A673 (cell line): ENCODE results near the gene WDPCP. TPM values are rescaled to one million over a fixed set of nuclear protein-coding genes. Genes with fewer than 3 reads are reported as not detected.

Experiments
- BruUV-seq: library from RNA; stranded (reverse); fragments of 400-500 nt; replicated peaks from 2 replicates; lab custom pipeline; 2021; lab: Mats Ljungman, UMichigan
- CTCF ChIA-PET: fragments of 300-600 bp; sonication (Branson Sonifier 250); formaldehyde crosslinking; loops from one replicate; lab custom pipeline; 2022; ENCODE audit warnings: antibody characterized with exemption; lab: Charles Lee
- POLR2A ChIA-PET: fragments of 300-600 bp; sonication (Branson Sonifier 250); formaldehyde crosslinking; loops from one replicate; lab custom pipeline; 2022; ENCODE audit warnings: antibody characterized with exemption; ENCODE audit not compliant: low non-redundant PET; lab: Charles Lee
- DNase-seq: peaks from one replicate; pipeline ENCODE4 v3.0.0-alpha.2; 2015; ENCODE audit warnings: low spot score
- H3K27ac ChIP-seq: fragments of 200-600 bp; sonication (generic); 2 replicates; pipeline ENCODE4 v1.5.1; 2016; ENCODE audit warnings: mixed run types, low read depth, mild to moderate bottlenecking, mixed read lengths, antibody characterized with exemption, low read length; ENCODE audit not compliant: poor library complexity, severe bottlenecking
- H3K27me3 ChIP-seq: fragments of 200-600 bp; sonication (generic); replicated peaks from 2 replicates; pipeline ENCODE4 v1.6.1; 2017; ENCODE audit warnings: mixed run types, low read depth, mild to moderate bottlenecking, mixed read lengths, antibody characterized with exemption, low read length; ENCODE audit not compliant: insufficient read depth, poor library complexity
- H3K36me3 ChIP-seq: fragments of 200-600 bp; sonication (generic); 2 replicates; pipeline ENCODE4 v1.6.1; 2016; ENCODE audit warnings: mixed run types, mild to moderate bottlenecking, mixed read lengths, antibody characterized with exemption, low read length; ENCODE audit not compliant: insufficient read depth, poor library complexity, severe bottlenecking
- H3K4me1 ChIP-seq: fragments of 200-600 bp; sonication (generic); 2 replicates; pipeline ENCODE4 v1.6.1; 2017; ENCODE audit warnings: mixed run types, mild to moderate bottlenecking, mixed read lengths, antibody characterized with exemption, low read length; ENCODE audit not compliant: insufficient read depth, poor library complexity, severe bottlenecking
- H3K4me3 ChIP-seq: fragments of 200-600 bp; sonication (generic); 2 replicates; pipeline ENCODE4 v1.5.1; 2016; ENCODE audit warnings: low read depth, mixed run types, mild to moderate bottlenecking, mixed read lengths, low read length; ENCODE audit not compliant: poor library complexity, severe bottlenecking
- H3K9me3 ChIP-seq: fragments of 200-600 bp; sonication (generic); 2 replicates; pipeline ENCODE4 v1.6.1; 2016; ENCODE audit warnings: mixed run types, low read depth, mild to moderate bottlenecking, mixed read lengths, antibody characterized with exemption, low read length; ENCODE audit not compliant: poor library complexity, severe bottlenecking
- CTCF ChIP-seq: fragments of 300-800, 200-600 bp; sonication (generic); conservative IDR thresholded peaks from 2 replicates; pipeline ENCODE4 v1.5.1; 2017; ENCODE audit warnings: low read depth, mild to moderate bottlenecking, antibody characterized with exemption, low read length, moderate library complexity, mixed read lengths
- EZH2 ChIP-seq: fragments of 200-600 bp; sonication (generic); IDR thresholded peaks from 2 replicates; pipeline ENCODE4 v1.6.1; 2017; ENCODE audit warnings: borderline replicate concordance, low read depth, mild to moderate bottlenecking, mixed read lengths, antibody characterized with exemption, low read length; ENCODE audit not compliant: poor library complexity, severe bottlenecking
- intact Hi-C: fragments of 100-400 bp; cut with micrococcal nuclease; formaldehyde crosslinking; loops from one replicate; pipeline ENCODE4 v1.10.0; 2022; ENCODE audit not compliant: unreplicated experiment
- total RNA-seq: library from RNA; stranded (reverse); gene quantifications from 2 replicates; pipeline ENCODE4 v1.2.3, GENCODE V29; 2021

WDPCP gene
- total RNA-seq, 1 experiment from 2014 or later: 7.9 TPM

- Histone ChIP-seq H3K9me3 (no peaks in the 10 kb centered on the region), H3K27ac (no peak overlapping the region), H3K4me3 (no peak overlapping the region), H3K36me3 (no peaks in the 10 kb centered on the region), H3K27me3 (no peaks in the 10 kb centered on the region), H3K4me1 (no peaks in the 10 kb centered on the region)
- CTCF ChIA-PET: no interaction called here
- intact Hi-C loops: no loop called here
- BruUV-seq: no TSS peak
- no peak for DNase-seq
- TF ChIP-seq CTCF: no peak
- POLR2A ChIA-PET: no interaction called here
These were observed 330.8 kb downstream of the WDPCP start for GRCh38 chr2:63257473-63257872.

GRCh38 chr2:63249161-63249560 is 339.1 kb downstream of the WDPCP start:
- Histone ChIP-seq H3K27ac (no peak overlapping the region), H3K4me1 (no peaks in the 10 kb centered on the region), H3K9me3 (no peaks in the 10 kb centered on the region), H3K27me3 (no peaks in the 10 kb centered on the region), H3K36me3 (no peaks in the 10 kb centered on the region), H3K4me3 (no peak overlapping the region)
- ChIA-PET CTCF (no interaction called here), POLR2A (no interaction called here)
- intact Hi-C loops: no loop called here
- DNase-seq: no peak
- BruUV-seq: no TSS peak
- TF ChIP-seq CTCF (no peak), EZH2 (no peak)

GRCh38 chr2:63242747-63243146 is 345.5 kb downstream of the WDPCP start:
- ChIA-PET POLR2A (no interaction called here), CTCF (no interaction called here)
- intact Hi-C loops: no loop called here
- Histone ChIP-seq H3K9me3 (no peaks in the 10 kb centered on the region), H3K36me3 (no peaks in the 10 kb centered on the region), H3K27ac (no peak overlapping the region), H3K4me1 (no peaks in the 10 kb centered on the region), H3K4me3 (no peak overlapping the region), H3K27me3 (no peaks in the 10 kb centered on the region)
- no TSS peak for BruUV-seq
- DNase-seq: no peak
- TF ChIP-seq EZH2 (no peak), CTCF (no peak)
